GM18867 (cell line): ENCODE data around the gene NKD2.
"Not testable (repeated sequence)": the region's sequence is repeated elsewhere in the genome, so short reads cannot be mapped to it uniquely, and the experiment has no call there.

Experiments
- ATAC-seq: cut with Tn5 transposase; IDR thresholded peaks from one replicate; pipeline ENCODE4 v1.9.1; 2021; ENCODE audit warnings: mild to moderate bottlenecking, moderate library complexity; ENCODE audit not compliant: unreplicated experiment

The NKD2 gene

GRCh38 chr5:1054799-1055775, 46.5 kb downstream of the NKD2 start:
- ATAC-seq, result no peak

- ATAC-seq, result no peak
Measured at GRCh38 chr5:1055896-1056610, 47.5 kb downstream of the NKD2 start.

- no peak for ATAC-seq
Measured at GRCh38 chr5:1056611-1057484, 48.2 kb downstream of the NKD2 start.

GRCh38 chr5:1057485-1058082, 49.0 kb downstream of the NKD2 start:
- no peak for ATAC-seq

- ATAC-seq, result no peak
Measured at GRCh38 chr5:1058083-1058945, 49.7 kb downstream of the NKD2 start.

- ATAC-seq, result no peak
Measured at GRCh38 chr5:1058988-1059883, 50.6 kb downstream of the NKD2 start.

- ATAC-seq, result no peak
Measured at GRCh38 chr5:1059884-1060263, 51.3 kb downstream of the NKD2 start.

- no peak for ATAC-seq
Measured at GRCh38 chr5:1060535-1060981, 52.0 kb downstream of the NKD2 start.

- ATAC-seq, result not testable (repeated sequence)
Measured at GRCh38 chr5:1061292-1061691, 52.7 kb downstream of the NKD2 start.

GRCh38 chr5:1061916-1062315, 53.3 kb downstream of the NKD2 start:
- ATAC-seq, result no peak

GRCh38 chr5:1062761-1063568, 54.4 kb downstream of the NKD2 start:
- no peak for ATAC-seq

- no peak for ATAC-seq
Measured at GRCh38 chr5:1063661-1064382, 55.2 kb downstream of the NKD2 start.

- no peak for ATAC-seq
Measured at GRCh38 chr5:1064383-1065142, 56.0 kb downstream of the NKD2 start.

- ATAC-seq, result no peak
Measured at GRCh38 chr5:1065143-1065750, 56.6 kb downstream of the NKD2 start.

- no peak for ATAC-seq
Measured at GRCh38 chr5:1065891-1066650, 57.5 kb downstream of the NKD2 start.
